Adrenal gland (tissue), 5 donors: ENCODE results near the gene TOX4.

Experiments used
- POLR2A ChIP-seq, 2 donors: fragments of 450-650 bp; IDR thresholded peaks; one replicate each; pipeline ENCODE4 v1.6.1; 2017; ENCODE audit warnings: antibody characterized with exemption in 2 of 2, mild to moderate bottlenecking in 2 of 2, moderate library complexity in 1 of 2
- TF ChIP-seq, protein P1 (sequence below), 6 experiments: fragments of 450-650 bp in 4 of 6; fragments of 200-600 bp in 2 of 6; sonication (generic) in 1 of 6; IDR thresholded peaks; 1 replicate in 5 of 6; 2 replicates in 1 of 6; pipeline versions ENCODE4 v1.5.1 to v1.8.0; 2016 to 2021; ENCODE audit warnings: antibody characterized with exemption in 6 of 6, mild to moderate bottlenecking in 2 of 6, moderate library complexity in 1 of 6
- donor health status: DM: no; HTN: no; CAD: no.

DNA sequence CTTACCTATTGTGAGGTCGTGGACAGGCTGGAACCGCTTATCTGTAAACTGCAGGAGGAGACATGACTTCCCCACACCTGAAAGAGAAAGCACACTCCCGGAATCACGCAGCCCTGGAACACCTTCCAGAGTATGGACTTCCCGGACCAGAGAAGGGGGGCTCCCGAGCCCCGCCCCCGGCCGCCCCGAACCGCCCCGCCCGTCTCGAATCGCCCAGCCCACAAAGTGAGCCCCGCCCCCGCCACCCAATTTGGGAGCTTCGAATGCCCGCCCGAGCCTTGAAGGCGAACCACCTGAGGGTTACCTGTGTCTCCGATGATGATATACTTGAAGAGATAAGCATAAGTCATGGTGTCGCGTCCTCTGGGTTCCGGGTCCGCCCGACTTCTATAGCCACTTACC is 471 bp upstream of the TOX4 start:
- TF ChIP-seq, protein P1, sequence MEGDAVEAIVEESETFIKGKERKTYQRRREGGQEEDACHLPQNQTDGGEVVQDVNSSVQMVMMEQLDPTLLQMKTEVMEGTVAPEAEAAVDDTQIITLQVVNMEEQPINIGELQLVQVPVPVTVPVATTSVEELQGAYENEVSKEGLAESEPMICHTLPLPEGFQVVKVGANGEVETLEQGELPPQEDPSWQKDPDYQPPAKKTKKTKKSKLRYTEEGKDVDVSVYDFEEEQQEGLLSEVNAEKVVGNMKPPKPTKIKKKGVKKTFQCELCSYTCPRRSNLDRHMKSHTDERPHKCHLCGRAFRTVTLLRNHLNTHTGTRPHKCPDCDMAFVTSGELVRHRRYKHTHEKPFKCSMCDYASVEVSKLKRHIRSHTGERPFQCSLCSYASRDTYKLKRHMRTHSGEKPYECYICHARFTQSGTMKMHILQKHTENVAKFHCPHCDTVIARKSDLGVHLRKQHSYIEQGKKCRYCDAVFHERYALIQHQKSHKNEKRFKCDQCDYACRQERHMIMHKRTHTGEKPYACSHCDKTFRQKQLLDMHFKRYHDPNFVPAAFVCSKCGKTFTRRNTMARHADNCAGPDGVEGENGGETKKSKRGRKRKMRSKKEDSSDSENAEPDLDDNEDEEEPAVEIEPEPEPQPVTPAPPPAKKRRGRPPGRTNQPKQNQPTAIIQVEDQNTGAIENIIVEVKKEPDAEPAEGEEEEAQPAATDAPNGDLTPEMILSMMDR (IDR thresholded peaks at IDR 0.05) = no peak
- no peak for TF ChIP-seq POLR2A (IDR thresholded peaks at IDR 0.05)
